H9 (cell line): ENCODE results near the gene NOTCH1. TPM values are rescaled to one million over a fixed set of nuclear protein-coding genes. Genes with fewer than 3 reads are reported as not detected.

Source experiments
- DNase-seq: peaks from one replicate; pipeline ENCODE4 v3.0.0-alpha.2; 2017
- H2AFZ ChIP-seq: one replicate; pipeline ENCODE4 v1.6.1; 2013; ENCODE audit warnings: mild to moderate bottlenecking, low read length, control low read depth, moderate library complexity
- H2AK5ac ChIP-seq: 2 replicates; pipeline ENCODE4 v1.6.1; 2013; ENCODE audit warnings: low read length, control low read depth, mixed read lengths; ENCODE audit not compliant: insufficient read length
- H2BK120ac ChIP-seq: one replicate; pipeline ENCODE4 v1.6.1; 2013; ENCODE audit warnings: low read depth, mild to moderate bottlenecking, low read length, control low read depth, inconsistent platforms; ENCODE audit not compliant: poor library complexity, severe bottlenecking
- H2BK12ac ChIP-seq: 2 replicates; pipeline ENCODE4 v1.6.1; 2013; ENCODE audit warnings: low read length, control low read depth, mixed read lengths, low read depth; ENCODE audit not compliant: insufficient read length
- H2BK15ac ChIP-seq: 2 replicates; pipeline ENCODE4 v1.6.1; 2013; ENCODE audit warnings: low read depth, low read length, control low read depth
- H2BK20ac ChIP-seq: one replicate; pipeline ENCODE4 v1.6.1; 2013; ENCODE audit warnings: low read depth, mild to moderate bottlenecking, low read length, control low read depth, inconsistent platforms; ENCODE audit not compliant: poor library complexity, severe bottlenecking
- H2BK5ac ChIP-seq: 2 replicates; pipeline ENCODE4 v1.6.1; 2013; ENCODE audit warnings: low read length, control low read depth, mixed read lengths; ENCODE audit not compliant: insufficient read length
- H3K14ac ChIP-seq: 2 replicates; pipeline ENCODE4 v1.6.1; 2013; ENCODE audit warnings: low read length, control low read depth; ENCODE audit not compliant: insufficient read depth
- H3K18ac ChIP-seq: 2 replicates; pipeline ENCODE4 v1.6.1; 2013; ENCODE audit warnings: low read depth, mild to moderate bottlenecking, mixed read lengths, low read length, control low read depth; ENCODE audit not compliant: insufficient read length
- H3K23ac ChIP-seq: 2 replicates; pipeline ENCODE4 v1.6.1; 2013; ENCODE audit warnings: low read length, control low read depth, mixed read lengths, low read depth; ENCODE audit not compliant: insufficient read length
- H3K23me2 ChIP-seq: 2 replicates; pipeline ENCODE4 v1.6.1; 2013; ENCODE audit warnings: low read depth, mild to moderate bottlenecking, mixed read lengths, low read length, control low read depth; ENCODE audit not compliant: insufficient read length, poor library complexity, severe bottlenecking
- H3K27ac ChIP-seq: 2 replicates; pipeline ENCODE4 v1.5.1; 2013; ENCODE audit warnings: low read length, control low read depth, mixed read lengths, low read depth; ENCODE audit not compliant: insufficient read length
- H3K27me3 ChIP-seq: 2 replicates; pipeline ENCODE4 v1.6.1; 2013; ENCODE audit warnings: low read length, control low read depth, inconsistent platforms; ENCODE audit not compliant: insufficient read depth
- H3K4ac ChIP-seq: 2 replicates; pipeline ENCODE4 v1.6.1; 2013; ENCODE audit warnings: low read depth, mild to moderate bottlenecking, control low read depth, inconsistent platforms, low read length, moderate library complexity
- H3K4me1 ChIP-seq: 2 replicates; pipeline ENCODE4 v1.6.1; 2013; ENCODE audit warnings: low read length, control low read depth, inconsistent platforms; ENCODE audit not compliant: insufficient read depth
- H3K4me2 ChIP-seq: 2 replicates; pipeline ENCODE4 v1.6.1; 2013; ENCODE audit warnings: low read length, control low read depth, mixed read lengths; ENCODE audit not compliant: insufficient read length, insufficient read depth
- H3K56ac ChIP-seq: 2 replicates; pipeline ENCODE4 v1.6.1; 2013; ENCODE audit warnings: low read depth, mild to moderate bottlenecking, mixed read lengths, low read length, control low read depth; ENCODE audit not compliant: insufficient read length
- H3K79me1 ChIP-seq: 2 replicates; pipeline ENCODE4 v1.6.1; 2013; ENCODE audit warnings: low read depth, mild to moderate bottlenecking, moderate library complexity, low read length, control low read depth, inconsistent platforms; ENCODE audit not compliant: insufficient read depth, poor library complexity, severe bottlenecking
- H3K79me2 ChIP-seq: 2 replicates; pipeline ENCODE4 v1.6.1; 2013; ENCODE audit warnings: low read length, control low read depth, inconsistent platforms; ENCODE audit not compliant: insufficient read depth
- H3K9ac ChIP-seq: 2 replicates; pipeline ENCODE4 v1.6.1; 2013; ENCODE audit warnings: low read length, control low read depth, mixed read lengths; ENCODE audit not compliant: insufficient read length; ENCODE audit errors: extremely low read depth
- H3K9me3 ChIP-seq: one replicate; pipeline ENCODE4 v1.6.1; 2013; ENCODE audit warnings: low read depth, low read length, inconsistent platforms; ENCODE audit not compliant: control insufficient read depth
- H3T11ph ChIP-seq: one replicate; pipeline ENCODE4 v1.6.1; 2013; ENCODE audit warnings: mild to moderate bottlenecking, low read length, control low read depth, inconsistent platforms
- H4K20me1 ChIP-seq: one replicate; pipeline ENCODE4 v1.6.1; 2013; ENCODE audit not compliant: control insufficient read depth, insufficient read length, insufficient read depth
- H4K5ac ChIP-seq: 2 replicates; pipeline ENCODE4 v1.6.1; 2013; ENCODE audit warnings: low read depth, mild to moderate bottlenecking, mixed read lengths, low read length, control low read depth; ENCODE audit not compliant: insufficient read length
- H4K8ac ChIP-seq: replicated peaks from 2 replicates; pipeline ENCODE4 v1.6.1; 2013; ENCODE audit warnings: low read length, control low read depth, mixed read lengths, low read depth; ENCODE audit not compliant: insufficient read length
- H4K91ac ChIP-seq: 2 replicates; pipeline ENCODE4 v1.6.1; 2013; ENCODE audit warnings: low read depth, mild to moderate bottlenecking, moderate library complexity, mixed read lengths, low read length, control low read depth; ENCODE audit not compliant: insufficient read length
- H3K27ac Mint-ChIP-seq, 3 experiments: 2 replicates in 2 of 3; 3 replicates in 1 of 3; pipeline ENCODE4 v1.8.0; 2020 to 2021; ENCODE audit warnings: mixed read lengths in 3 of 3, mild to moderate bottlenecking in 1 of 3, moderate library complexity in 1 of 3
- H3K27me3 Mint-ChIP-seq: 2 replicates; pipeline ENCODE4 v1.8.0; 2021; ENCODE audit warnings: low read depth, mild to moderate bottlenecking, moderate library complexity, mixed read lengths
- H3K36me3 Mint-ChIP-seq, 3 experiments: 2 replicates in 2 of 3; 3 replicates in 1 of 3; pipeline ENCODE4 v1.8.0; 2020 to 2021; ENCODE audit warnings: low read depth in 3 of 3, mixed read lengths in 3 of 3; ENCODE audit not compliant: insufficient read depth in 1 of 3
- H3K4me1 Mint-ChIP-seq, 2 experiments: 2 replicates each; pipeline ENCODE4 v1.8.0; 2020; ENCODE audit warnings: mixed read lengths in 2 of 2
- H3K4me3 Mint-ChIP-seq, 2 experiments: 2 replicates in 1 of 2; 3 replicates in 1 of 2; pipeline ENCODE4 v1.8.0; 2020 to 2021; ENCODE audit warnings: mild to moderate bottlenecking in 2 of 2, mixed read lengths in 2 of 2, moderate library complexity in 1 of 2
- H3K9me3 Mint-ChIP-seq, 2 experiments: 2 replicates in 1 of 2; 3 replicates in 1 of 2; pipeline ENCODE4 v1.8.0; 2020; ENCODE audit warnings: mild to moderate bottlenecking in 2 of 2, mixed read lengths in 2 of 2, moderate library complexity in 1 of 2
- CTCF ChIP-seq: fragments of 200-600 bp; sonication (generic); conservative IDR thresholded peaks from 3 replicates; pipeline ENCODE4 v1.8.0; 2021; ENCODE audit warnings: antibody characterized with exemption, mild to moderate bottlenecking
- WGBS: extraction: QIAGEN DNeasy Blood & Tissue Kit; methylation state at CpG from one replicate; pipeline ENCODE4 v1.1.7; 2013; ENCODE audit warnings: missing lambda C conversion rate, low lambda C conversion rate, mixed read lengths; ENCODE audit not compliant: insufficient read length; ENCODE audit errors: extremely low coverage; 5-methylcytosine and 5-hydroxymethylcytosine counted together
- total RNA-seq: library from RNA; stranded (reverse); gene quantifications from 2 replicates; pipeline ENCODE4 v1.2.1, GENCODE V29; 2021

The NOTCH1 gene
- total RNA-seq, 1 experiment from 2014 or later: 71.6 TPM

GRCh38 chr9:136462664-136463063 lies 83.2 kb downstream of the NOTCH1 start:
- WGBS: no CpG with 5 or more reads among the region's 17 CpGs
- no peak for DNase-seq
- no peak overlapping the region for H4K5ac ChIP-seq
- H2BK12ac ChIP-seq: no peak overlapping the region
- H3K36me3 Mint-ChIP-seq: peaks cover 67 to 90% (median 88%) of the 10 kb centered on the region in 3 experiments; a peak in 6 of 7 replicates
- no peak overlapping the region for H3K4ac ChIP-seq
- no peak overlapping the region for H2BK15ac ChIP-seq
- no peak overlapping the region for H3K14ac ChIP-seq
- 0 out of 2 replicates have a peak, but pooled peaks cover 2% of the 10 kb centered on the region for H3K79me2 ChIP-seq
- no peak overlapping the region for H3T11ph ChIP-seq
- no peak overlapping the region for H2AK5ac ChIP-seq
- no peak overlapping the region for H3K27ac ChIP-seq
- no peak overlapping the region for H3K23ac ChIP-seq
- no peak overlapping the region for H3K9ac ChIP-seq
- H2BK20ac ChIP-seq: no peak overlapping the region
- H3K4me1 ChIP-seq: no peaks in the 10 kb centered on the region
- H2BK120ac ChIP-seq: no peak overlapping the region
- H2BK5ac ChIP-seq: no peak overlapping the region
- TF ChIP-seq CTCF: no peak
- no peak overlapping the region for H3K27ac Mint-ChIP-seq
- no peak overlapping the region for H3K56ac ChIP-seq
- H4K91ac ChIP-seq: no peak overlapping the region
- no peaks in the 10 kb centered on the region for H3K9me3 Mint-ChIP-seq
- H3K27me3 Mint-ChIP-seq: no peaks in the 10 kb centered on the region
- no peaks in the 10 kb centered on the region for H3K9me3 ChIP-seq
- peaks cover 3% of the 10 kb centered on the region for H3K23me2 ChIP-seq
- H4K20me1 ChIP-seq: no peaks in the 10 kb centered on the region
- H3K18ac ChIP-seq: no peak overlapping the region
- H3K4me3 Mint-ChIP-seq: no peak overlapping the region
- H3K79me1 ChIP-seq: no peaks in the 10 kb centered on the region
- H3K27me3 ChIP-seq: no peaks in the 10 kb centered on the region
- H4K8ac ChIP-seq: no peak overlapping the region
- no peak overlapping the region for H2AFZ ChIP-seq
- no peaks in the 10 kb centered on the region for H3K4me1 Mint-ChIP-seq
- no peak overlapping the region for H3K4me2 ChIP-seq
